ENCODE data around the gene APOF.
"Not testable (repeated sequence)": the region's sequence is repeated elsewhere in the genome, so short reads cannot be mapped to it uniquely, and the experiment has no call there.

APOF gene

GRCh38 chr12:56366948-56367347 is 4.3 kb upstream of the APOF start:
- DNase-seq, result no peak

- no peak for DNase-seq
Observed at GRCh38 chr12:56361487-56362129, 1.0 kb downstream of the APOF start.

GRCh38 chr12:56359851-56360767 is 2.5 kb downstream of the APOF start, which contains the start of gene STAT2:
Gene STAT2 (minus strand): TSS chr12:56360107. CDS start chr12:56356571, 3,536 bp downstream.
- DNase-seq, result peak; percentile 96

GRCh38 chr12:56358836-56359532 is 3.7 kb downstream of the APOF start:
- DNase-seq, result peak; percentile 0

GRCh38 chr12:56351325-56351724 is 11.3 kb downstream of the APOF start:
- DNase-seq, result no peak

- DNase-seq, result no peak
Observed at GRCh38 chr12:56350662-56351061, 12.0 kb downstream of the APOF start.

GRCh38 chr12:56348776-56349175 is 13.9 kb downstream of the APOF start:
- no peak for DNase-seq

- DNase-seq, result not testable (repeated sequence)
Observed at GRCh38 chr12:56347255-56347654, 15.4 kb downstream of the APOF start.

GRCh38 chr12:56346675-56347074 is 16.0 kb downstream of the APOF start:
- no peak for DNase-seq

- not testable (repeated sequence) for DNase-seq
Observed at GRCh38 chr12:56342290-56342689, 20.4 kb downstream of the APOF start.

GRCh38 chr12:56341616-56342015 is 21.0 kb downstream of the APOF start:
- DNase-seq, result no peak

GRCh38 chr12:56339158-56339422 is 23.6 kb downstream of the APOF start:
- no peak for DNase-seq

GRCh38 chr12:56338308-56339157 is 24.1 kb downstream of the APOF start, which contains the start of gene IL23A:
Gene IL23A (plus strand): TSS chr12:56338884. CDS start chr12:56339045, 161 bp downstream.
- no peak for DNase-seq

GRCh38 chr12:56337753-56338251 is 24.9 kb downstream of the APOF start:
- no peak for DNase-seq

GRCh38 chr12:56336361-56337167 is 26.1 kb downstream of the APOF start:
- DNase-seq, result no peak

- DNase-seq, result not testable (repeated sequence)
Observed at GRCh38 chr12:56335527-56335926, 27.1 kb downstream of the APOF start.

- no peak for DNase-seq
Observed at GRCh38 chr12:56334490-56334793, 28.2 kb downstream of the APOF start.

- DNase-seq, result peak; percentile 95
Observed at GRCh38 chr12:56333679-56334489, 28.8 kb downstream of the APOF start, which contains the start of gene PAN2. Gene PAN2 (minus strand): TSS chr12:56334000. CDS start chr12:56333094, 906 bp downstream.

- no peak for DNase-seq
Observed at GRCh38 chr12:56333197-56333678, 29.4 kb downstream of the APOF start.

- DNase-seq, result no peak
Observed at GRCh38 chr12:56332512-56333196, 30.0 kb downstream of the APOF start.
